K562 (cell line): ENCODE data around the gene FOXO4. TPM values are rescaled to one million over a fixed set of nuclear protein-coding genes. Genes with fewer than 3 reads are reported as not detected.

ENCODE experiments used
- ATF3 ChIP-seq, 2 experiments: fragments of 450-650 bp in 1 of 2; sonication (generic) in 1 of 2; formaldehyde crosslinking in 1 of 2; IDR thresholded peaks in 1 of 2; conservative IDR thresholded peaks in 1 of 2; 2 replicates each; pipeline versions ENCODE4 v1.6.1 to v1.8.1; 2016 to 2023; ENCODE audit warnings: mild to moderate bottlenecking in 2 of 2, moderate library complexity in 2 of 2, inconsistent platforms in 1 of 2, missing genetic modification reagents in 1 of 2
- E2F3 ChIP-seq: fragments of 250-450 bp; sonication (Bioruptor Pico); IDR thresholded peaks from 2 replicates; pipeline ENCODE4 v1.4.0; 2020; ENCODE audit warnings: mild to moderate bottlenecking
- ESRRB ChIP-seq: fragments of 250-450 bp; sonication (Bioruptor Pico); IDR thresholded peaks from 2 replicates; pipeline ENCODE4 v1.5.0; 2020; ENCODE audit warnings: mild to moderate bottlenecking, moderate library complexity, borderline replicate concordance
- FOXK2 ChIP-seq, 2 experiments: fragments of 450-650 bp; IDR thresholded peaks in 1 of 2; conservative IDR thresholded peaks in 1 of 2; 2 replicates each; pipeline ENCODE4 v1.6.1; 2016; ENCODE audit warnings: low read depth in 2 of 2, mild to moderate bottlenecking in 1 of 2
- HDAC1 ChIP-seq, 2 experiments: fragments of 450-650 bp; IDR thresholded peaks; 2 replicates each; pipeline ENCODE4 v1.6.1; 2016 to 2017; ENCODE audit warnings: inconsistent platforms in 1 of 2, mild to moderate bottlenecking in 1 of 2, moderate library complexity in 1 of 2
- HMBOX1 ChIP-seq: sonication (generic); IDR thresholded peaks from 2 replicates; pipeline ENCODE4 v1.6.1; 2016
- NEUROD1 ChIP-seq: fragments of 150-350 bp; IDR thresholded peaks from 2 replicates; pipeline ENCODE4 v1.6.1; 2014; ENCODE audit warnings: borderline replicate concordance, low read length, low read depth; ENCODE audit not compliant: partially characterized antibody
- PKNOX1 ChIP-seq: fragments of 450-650 bp; IDR thresholded peaks from 2 replicates; pipeline ENCODE4 v1.6.1; 2016
- PREB ChIP-seq: sonication (generic); formaldehyde crosslinking; IDR thresholded peaks from 2 replicates; pipeline ENCODE4 v1.8.1; 2023; ENCODE audit warnings: mild to moderate bottlenecking, missing genetic modification reagents
- RBFOX2 ChIP-seq: fragments of 200-400 bp; formaldehyde crosslinking; IDR thresholded peaks from 2 replicates; pipeline ENCODE4 v1.6.1; 2017; ENCODE audit warnings: low read depth, mild to moderate bottlenecking, low read length, moderate library complexity
- TAF1 ChIP-seq: IDR thresholded peaks from 2 replicates; pipeline ENCODE4 v1.6.1; 2011; ENCODE audit warnings: mild to moderate bottlenecking, low read length, moderate library complexity; ENCODE audit not compliant: insufficient read depth, control insufficient read depth, severe bottlenecking; ENCODE audit errors: extremely low read depth
- TAF7 ChIP-seq: fragments of 450-650 bp; IDR thresholded peaks from 2 replicates; pipeline ENCODE4 v1.6.1; 2016; ENCODE audit warnings: missing genetic modification characterization, missing compliant biosample characterization
- TARDBP ChIP-seq: fragments of 450-650 bp; IDR thresholded peaks from 2 replicates; pipeline ENCODE4 v1.6.1; 2016
- TFE3 ChIP-seq: fragments of 450-650 bp; formaldehyde crosslinking; IDR thresholded peaks from 2 replicates; pipeline ENCODE4 v1.4.0; 2020; ENCODE audit warnings: mild to moderate bottlenecking, mixed read lengths
- VEZF1 ChIP-seq: fragments of 200-800 bp; sonication (Bioruptor generic); IDR thresholded peaks from 2 replicates; pipeline ENCODE4 v1.6.1; 2017; ENCODE audit warnings: missing genetic modification characterization, missing compliant biosample characterization
- polyA plus RNA-seq, 8 experiments: library from polyadenylated mRNA; depleted of rRNA in 4 of 8; stranded (reverse) in 5 of 8; unstranded in 3 of 8; fragments of >200 nt; fragmentation: Nextera tagmentation in 2 of 8; fragmentation: Illumina TruSeq in 1 of 8; extraction: Ambion mirVana in 2 of 8; extraction: Trizol in 1 of 8; gene quantifications; 2 replicates each; pipeline versions ENCODE4 v1.2.1 to v1.2.3, GENCODE V29; 2011 to 2014; ENCODE audit warnings: inconsistent platforms in 1 of 8, missing spikeins in 1 of 8
- total RNA-seq, 7 experiments: library from RNA; depleted of rRNA in 6 of 7; stranded (reverse); fragments of >200 nt in 6 of 7; fragmentation: Illumina TruSeq in 2 of 7; extraction: Trizol in 2 of 7; gene quantifications; 2 replicates each; pipeline versions ENCODE4 v1.2.1 to v1.2.3, GENCODE V29; 2011 to 2021; ENCODE audit warnings: low replicate concordance in 1 of 7

FOXO4 gene
- total and polyA plus RNA-seq, 9 of the 15 experiments (the other 6 are each of a cell fraction or from before 2014, with no cell fraction given): 0.13 to 26.6 (median 8.5) TPM

DNA sequence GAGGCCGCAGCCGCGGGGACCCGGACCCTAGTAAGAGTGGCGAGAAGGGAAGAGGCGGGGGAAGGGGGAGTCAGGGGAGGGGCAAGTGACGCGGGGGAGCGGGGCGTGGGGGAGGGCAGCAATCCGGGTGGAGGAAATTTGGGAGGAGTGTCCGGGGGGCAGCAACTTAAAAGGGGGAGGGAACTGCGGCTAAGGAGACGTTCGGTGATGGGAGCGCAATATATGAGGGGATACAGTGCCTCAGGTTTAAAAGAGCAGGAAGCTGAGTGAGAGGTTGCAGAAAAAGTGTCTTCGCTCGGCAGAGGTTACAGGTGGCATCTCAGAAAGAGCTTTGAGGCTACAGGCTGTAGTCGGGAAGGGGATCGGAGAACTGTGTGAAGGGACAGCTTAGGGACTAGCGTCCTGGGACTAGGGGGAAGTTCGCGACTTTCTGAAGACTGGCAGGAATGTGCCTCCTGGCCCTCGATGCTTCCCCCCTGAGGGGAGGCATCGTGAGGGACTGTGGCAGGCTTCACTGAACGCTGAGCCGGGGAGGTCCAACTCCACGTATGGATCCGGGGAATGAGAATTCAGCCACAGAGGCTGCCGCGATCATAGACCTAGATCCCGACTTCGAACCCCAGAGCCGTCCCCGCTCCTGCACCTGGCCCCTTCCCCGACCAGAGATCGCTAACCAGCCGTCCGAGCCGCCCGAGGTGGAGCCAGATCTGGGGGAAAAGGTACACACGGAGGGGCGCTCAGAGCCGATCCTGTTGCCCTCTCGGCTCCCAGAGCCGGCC lies 519 bp downstream of the FOXO4 start (continued):
- TF ChIP-seq PREB (CRISPR knock-in tag) (no peak), TAF7 (no peak), E2F3 (CRISPR knock-in tag) (no peak), TFE3 (CRISPR knock-in tag) (no peak), HMBOX1 (no peak), FOXK2 (conservative IDR thresholded peaks at IDR 0.05 in 1 of 2, IDR thresholded peaks at IDR 0.05 in 1 of 2; ENCODE audit: low read depth in 2 of 2) (no peak), TARDBP (no peak), HDAC1 (IDR thresholded peaks at IDR 0.05) (peak in 1 of 2 experiments; percentile 22; a peak in 1 of 4 replicates), NEUROD1 (no peak), ATF3 (IDR thresholded peaks at IDR 0.05) (no peak), ATF3 (CRISPR knock-in tag; conservative IDR thresholded peaks at IDR 0.05) (no peak), TAF1 (no peak), ESRRB (CRISPR knock-in tag) (no peak), VEZF1 (CRISPR knock-in tag) (peak; percentile 93), PKNOX1 (no peak), RBFOX2 (0 out of 2 replicates have a peak, but pooled peaks have one; percentile 31)
